Brain microvascular endothelial cell (primary cell): ENCODE results near the gene OSBPL2.

Experiments used
- DNase-seq: peaks from one replicate; pipeline ENCODE4 v3.0.0-alpha.2; 2020
- H3K27ac ChIP-seq: fragments of 250-450 bp; sonication (Bioruptor Pico); 2 replicates; pipeline ENCODE4 v1.5.1; 2020; ENCODE audit warnings: mild to moderate bottlenecking, moderate library complexity
- H3K27me3 ChIP-seq: fragments of 250-450 bp; sonication (Bioruptor Pico); replicated peaks from 2 replicates; pipeline ENCODE4 v1.5.1; 2020; ENCODE audit warnings: mild to moderate bottlenecking
- H3K36me3 ChIP-seq: fragments of 250-450 bp; sonication (Bioruptor Pico); replicated peaks from 2 replicates; pipeline ENCODE4 v1.5.1; 2020; ENCODE audit warnings: mild to moderate bottlenecking
- H3K4me3 ChIP-seq: 2 replicates; pipeline ENCODE4 v1.5.1; 2011; ENCODE audit warnings: low read depth, mild to moderate bottlenecking, control low read depth, low read length, moderate library complexity
- CTCF ChIP-seq: IDR thresholded peaks from 2 replicates; pipeline ENCODE4 v1.5.1; 2011; ENCODE audit warnings: low read depth, mild to moderate bottlenecking, moderate library complexity, low read length, control low read depth, inconsistent platforms; ENCODE audit errors: missing control alignments
- in situ Hi-C: cut with HindIII; loops from 2 replicates; pipeline ENCODE4 v1.10.0; 2017; ENCODE audit warnings: low sequenced_read_pairs, low pct_ligation_motif_present

OSBPL2 gene

GRCh38 chr20:62237801-62238568 is at the start of gene OSBPL2:
Gene OSBPL2, plus strand, starts transcription at chr20:62238521. Its CDS starts 17,664 bp downstream, at chr20:62256185.
- no peak for TF ChIP-seq CTCF
- Histone ChIP-seq H3K4me3 (peak within 1 kb of the TSS; percentile 71), H3K36me3 (peaks cover 6% of the 10 kb centered on the region), H3K27me3 (no peaks in the 10 kb centered on the region), H3K27ac (peak within 1 kb of the TSS; percentile 30)
- in situ Hi-C loops: no loop called here
- peak; percentile 96 for DNase-seq

GRCh38 chr20:62190639-62191411 is 47.5 kb upstream of the OSBPL2 start:
- DNase-seq: no peak
- no peak overlapping the region for H3K27ac ChIP-seq
- in situ Hi-C loops: no loop called here
- no peak overlapping the region for H3K4me3 ChIP-seq
- H3K27me3 ChIP-seq: no peaks in the 10 kb centered on the region
- TF ChIP-seq CTCF: no peak
- H3K36me3 ChIP-seq: peaks cover 3% of the 10 kb centered on the region

- Histone ChIP-seq H3K4me3 (no peak overlapping the region), H3K27me3 (no peaks in the 10 kb centered on the region), H3K27ac (no peak overlapping the region), H3K36me3 (peaks cover 3% of the 10 kb centered on the region)
- no peak for DNase-seq
- TF ChIP-seq CTCF: no peak
- in situ Hi-C loops: no loop called here
These were observed 46.4 kb upstream of the OSBPL2 start for GRCh38 chr20:62191781-62192559.

- no peak overlapping the region for H3K27ac ChIP-seq
- DNase-seq: no peak
- H3K27me3 ChIP-seq: no peaks in the 10 kb centered on the region
- TF ChIP-seq CTCF: no peak
- H3K4me3 ChIP-seq: no peak overlapping the region
- in situ Hi-C loops: no loop called here
- peaks cover 4% of the 10 kb centered on the region for H3K36me3 ChIP-seq
These were observed 45.7 kb upstream of the OSBPL2 start for GRCh38 chr20:62192635-62193034.

- H3K27me3 ChIP-seq: no peaks in the 10 kb centered on the region
- in situ Hi-C loops: no loop called here
- no peak for DNase-seq
- peaks cover 11% of the 10 kb centered on the region for H3K36me3 ChIP-seq
- no peak overlapping the region for H3K27ac ChIP-seq
- no peak for TF ChIP-seq CTCF
- H3K4me3 ChIP-seq: no peak overlapping the region
These were observed 45.0 kb upstream of the OSBPL2 start for GRCh38 chr20:62193079-62194025.
